H1 (cell line): Measurements from ENCODE around the gene INPP5F. TPM values are rescaled to one million over a fixed set of nuclear protein-coding genes. Genes with fewer than 3 reads are reported as not detected.

Source experiments
- CTCF ChIA-PET: fragments of 300-600 bp; sonication (Branson Sonifier 250); formaldehyde crosslinking; loops from one replicate; lab custom pipeline; 2021; ENCODE audit not compliant: partially characterized antibody; lab: Charles Lee
- POLR2A ChIA-PET: fragments of 300-600 bp; sonication (Branson Sonifier 250); formaldehyde crosslinking; loops from one replicate; lab custom pipeline; 2021; ENCODE audit warnings: inconsistent platforms; ENCODE audit not compliant: partially characterized antibody; lab: Charles Lee
- DNase-seq, 2 experiments: peaks; one replicate each; pipeline versions ENCODE4 v3.0.0 to v3.0.0-alpha.2; 2010 to 2022; ENCODE audit warnings: low spot score in 2 of 2, low read depth in 1 of 2, mixed read lengths in 1 of 2
- FAIRE-seq: peaks from 2 replicates; lab custom pipeline; 2011; peaks lifted over from hg19 to GRCh38; lab: Jason Lieb, UNC
- H2AFZ ChIP-seq: 2 replicates; pipeline ENCODE4 v1.8.1; 2012; ENCODE audit warnings: low read length, inconsistent platforms
- H2AK5ac ChIP-seq: 2 replicates; pipeline ENCODE4 v1.6.1; 2013; ENCODE audit warnings: low read depth, low read length
- H2BK120ac ChIP-seq: replicated peaks from 2 replicates; pipeline ENCODE3; 2013; ENCODE audit warnings: low read depth, low read length, inconsistent platforms
- H2BK12ac ChIP-seq: 2 replicates; pipeline ENCODE4 v1.6.1; 2013; ENCODE audit warnings: low read depth, low read length
- H2BK15ac ChIP-seq: 2 replicates; pipeline ENCODE4 v1.6.1; 2013; ENCODE audit warnings: low read length
- H2BK20ac ChIP-seq: 2 replicates; pipeline ENCODE4 v1.6.1; 2013; ENCODE audit warnings: low read length
- H2BK5ac ChIP-seq: 2 replicates; pipeline ENCODE4 v1.6.1; 2013; ENCODE audit warnings: low read depth, low read length
- H3K14ac ChIP-seq: 2 replicates; pipeline ENCODE4 v1.6.1; 2013; ENCODE audit warnings: inconsistent platforms; ENCODE audit not compliant: insufficient read length
- H3K18ac ChIP-seq: 2 replicates; pipeline ENCODE4 v1.6.1; 2013; ENCODE audit warnings: low read length; ENCODE audit errors: extremely low read depth
- H3K23ac ChIP-seq: 2 replicates; pipeline ENCODE4 v1.6.1; 2013; ENCODE audit warnings: inconsistent platforms; ENCODE audit not compliant: insufficient read length
- H3K23me2 ChIP-seq: 2 replicates; pipeline ENCODE4 v1.6.1; 2013; ENCODE audit warnings: low read depth, low read length
- H3K27ac ChIP-seq: 2 replicates; pipeline ENCODE4 v1.6.1; 2011; ENCODE audit warnings: low read depth, low read length, inconsistent platforms
- H3K27me3 ChIP-seq, 4 experiments: replicated peaks in 1 of 4; 1 replicate in 1 of 4; 2 replicates in 3 of 4; pipeline versions ENCODE4 v1.6.1 to v1.8.1; 2011 to 2013; ENCODE audit warnings: low read length in 3 of 4, mild to moderate bottlenecking in 3 of 4, inconsistent platforms in 2 of 4, mixed read lengths in 2 of 4, moderate library complexity in 1 of 4; ENCODE audit not compliant: control insufficient read depth in 3 of 4, insufficient read depth in 3 of 4; ENCODE audit errors: extremely low read depth in 1 of 4
- H3K36me3 ChIP-seq, 4 experiments: 2 replicates each; pipeline versions ENCODE4 v1.6.1 to v1.8.1; 2011 to 2013; ENCODE audit warnings: mild to moderate bottlenecking in 4 of 4, low read length in 3 of 4, moderate library complexity in 2 of 4, control low read depth in 1 of 4, inconsistent platforms in 1 of 4; ENCODE audit not compliant: insufficient read depth in 4 of 4, control insufficient read depth in 2 of 4
- H3K4ac ChIP-seq: replicated peaks from 2 replicates; pipeline ENCODE3; 2013; ENCODE audit warnings: low read length, low read depth, mixed read lengths, inconsistent platforms; ENCODE audit not compliant: insufficient read length
- H3K4me1 ChIP-seq, 4 experiments: replicated peaks in 1 of 4; 1 replicate in 1 of 4; 2 replicates in 3 of 4; pipeline versions ENCODE4 v1.6.1 to v1.8.1; 2011 to 2013; ENCODE audit warnings: low read length in 3 of 4, inconsistent platforms in 2 of 4, mixed read lengths in 1 of 4; ENCODE audit not compliant: insufficient read depth in 4 of 4, control insufficient read depth in 3 of 4
- H3K4me2 ChIP-seq, 2 experiments: 2 replicates each; pipeline versions ENCODE4 v1.6.1 to v1.8.1; 2011 to 2013; ENCODE audit warnings: low read depth in 2 of 2, low read length in 2 of 2, control low read depth in 1 of 2, inconsistent platforms in 1 of 2, mild to moderate bottlenecking in 1 of 2; ENCODE audit not compliant: insufficient read depth in 1 of 2
- H3K4me3 ChIP-seq, 4 experiments: fragments of 200-600, 300-600 bp in 1 of 4; sonication (generic), shearing (Covaris generic), sonication (Bioruptor Twin) in 1 of 4; 2 replicates each; pipeline versions ENCODE4 v1.5.1 to v1.8.1; 2011 to 2016; ENCODE audit warnings: low read length in 4 of 4, low read depth in 3 of 4, control low read depth in 2 of 4, inconsistent platforms in 2 of 4, mild to moderate bottlenecking in 2 of 4, mixed read lengths in 1 of 4, moderate library complexity in 1 of 4; ENCODE audit not compliant: insufficient read depth in 2 of 4; ENCODE audit errors: extremely low read depth in 1 of 4
- H3K56ac ChIP-seq: replicated peaks from 2 replicates; pipeline ENCODE3; 2013; ENCODE audit warnings: low read depth, mild to moderate bottlenecking, mixed read lengths, low read length, inconsistent platforms; ENCODE audit not compliant: insufficient read length
- H3K79me1 ChIP-seq: 2 replicates; pipeline ENCODE4 v1.6.1; 2013; ENCODE audit warnings: low read depth, low read length, control low read depth
- H3K79me2 ChIP-seq, 2 experiments: 2 replicates each; pipeline versions ENCODE4 v1.6.1 to v1.8.1; 2012 to 2013; ENCODE audit warnings: low read length in 2 of 2, mild to moderate bottlenecking in 2 of 2, inconsistent platforms in 1 of 2; ENCODE audit not compliant: insufficient read depth in 2 of 2, control insufficient read depth in 1 of 2
- H3K9ac ChIP-seq, 4 experiments: replicated peaks in 1 of 4; 1 replicate in 1 of 4; 2 replicates in 3 of 4; pipeline versions ENCODE4 v1.6.1 to v1.8.1; 2011 to 2013; ENCODE audit warnings: low read depth in 3 of 4, low read length in 3 of 4, control low read depth in 2 of 4, mild to moderate bottlenecking in 2 of 4, moderate library complexity in 2 of 4, inconsistent platforms in 1 of 4; ENCODE audit errors: extremely low read depth in 1 of 4
- H3K9me3 ChIP-seq, 2 experiments: 2 replicates each; pipeline versions ENCODE4 v1.6.1 to v1.8.1; 2012 to 2013; ENCODE audit warnings: mild to moderate bottlenecking in 2 of 2, moderate library complexity in 2 of 2, control low read depth in 1 of 2, inconsistent platforms in 1 of 2, low read depth in 1 of 2, low read length in 1 of 2, mixed read lengths in 1 of 2; ENCODE audit not compliant: insufficient read depth in 2 of 2
- H4K20me1 ChIP-seq, 2 experiments: replicated peaks in 1 of 2; 2 replicates each; pipeline versions ENCODE3 to v1.8.1; 2011 to 2013; ENCODE audit warnings: inconsistent platforms in 2 of 2, low read length in 2 of 2, mild to moderate bottlenecking in 1 of 2; ENCODE audit not compliant: insufficient read depth in 2 of 2, control insufficient read depth in 1 of 2
- H4K5ac ChIP-seq: 2 replicates; pipeline ENCODE4 v1.6.1; 2013; ENCODE audit warnings: low read length, low read depth, mixed read lengths, inconsistent platforms; ENCODE audit not compliant: insufficient read length
- H4K8ac ChIP-seq: 2 replicates; pipeline ENCODE4 v1.8.0; 2013; ENCODE audit warnings: mild to moderate bottlenecking, moderate library complexity, low read length, inconsistent platforms; ENCODE audit not compliant: insufficient read depth; ENCODE audit errors: extremely low read depth
- H4K91ac ChIP-seq: replicated peaks from 2 replicates; pipeline ENCODE3; 2013; ENCODE audit warnings: low read length, mixed read lengths, inconsistent platforms; ENCODE audit not compliant: insufficient read length
- ASH2L ChIP-seq: fragments of 200-600, 300-600 bp; sonication (generic); IDR thresholded peaks from one replicate; pipeline ENCODE4 v1.7.1; 2017; ENCODE audit warnings: low read length
- POU5F1 ChIP-seq: IDR thresholded peaks from 2 replicates; pipeline ENCODE4 v1.6.1; 2011; ENCODE audit warnings: low read depth, mild to moderate bottlenecking, low read length, moderate library complexity
- SIN3A ChIP-seq, 2 experiments: IDR thresholded peaks in 1 of 2; conservative IDR thresholded peaks in 1 of 2; 2 replicates each; pipeline ENCODE4 v1.6.1; 2011 to 2012; ENCODE audit warnings: low read length in 2 of 2, improper control_type of control experiment in 1 of 2, low read depth in 1 of 2, mild to moderate bottlenecking in 1 of 2
- WGBS, 2 experiments: shearing (Covaris generic) in 1 of 2; methylation state at CpG; one replicate each; pipeline versions ENCODE4 v1.1.6 to v1.1.7; 2013 to 2015; ENCODE audit warnings: low lambda C conversion rate in 2 of 2, mixed read lengths in 2 of 2, inconsistent platforms in 1 of 2, low coverage in 1 of 2, missing lambda C conversion rate in 1 of 2; ENCODE audit not compliant: insufficient replicate concordance in 2 of 2, insufficient coverage in 1 of 2, insufficient read length in 1 of 2; ENCODE audit errors: extremely low coverage in 1 of 2, missing lambda C conversion rate in 1 of 2; 5-methylcytosine and 5-hydroxymethylcytosine counted together
- polyA plus RNA-seq, 7 experiments: library from polyadenylated mRNA; depleted of rRNA in 3 of 7; stranded (reverse) in 5 of 7; unstranded in 2 of 7; fragments of >200 nt in 5 of 7; fragments of 200-250 nt in 2 of 7; gene quantifications; 1 replicate in 5 of 7; 2 replicates in 1 of 7; 4 replicates in 1 of 7; pipeline versions ENCODE4 v1.2.1 to v1.2.3, GENCODE V29; 2011 to 2013; ENCODE audit warnings: missing spikeins in 2 of 7, mixed read lengths in 2 of 7
- total RNA-seq: library from RNA; stranded (reverse); fragmentation: NEBNext Ultra II Directional; extraction: Animal tissue kit (Norgen Biotek cat#: 25700); gene quantifications from 2 replicates; pipeline ENCODE4 v1.2.1, GENCODE V29; 2021

The INPP5F gene
- total and polyA plus RNA-seq, 2 of the 8 experiments (the other 6 are each of a cell fraction or from before 2014, with no cell fraction given): 50.1 to 101 TPM

DNA sequence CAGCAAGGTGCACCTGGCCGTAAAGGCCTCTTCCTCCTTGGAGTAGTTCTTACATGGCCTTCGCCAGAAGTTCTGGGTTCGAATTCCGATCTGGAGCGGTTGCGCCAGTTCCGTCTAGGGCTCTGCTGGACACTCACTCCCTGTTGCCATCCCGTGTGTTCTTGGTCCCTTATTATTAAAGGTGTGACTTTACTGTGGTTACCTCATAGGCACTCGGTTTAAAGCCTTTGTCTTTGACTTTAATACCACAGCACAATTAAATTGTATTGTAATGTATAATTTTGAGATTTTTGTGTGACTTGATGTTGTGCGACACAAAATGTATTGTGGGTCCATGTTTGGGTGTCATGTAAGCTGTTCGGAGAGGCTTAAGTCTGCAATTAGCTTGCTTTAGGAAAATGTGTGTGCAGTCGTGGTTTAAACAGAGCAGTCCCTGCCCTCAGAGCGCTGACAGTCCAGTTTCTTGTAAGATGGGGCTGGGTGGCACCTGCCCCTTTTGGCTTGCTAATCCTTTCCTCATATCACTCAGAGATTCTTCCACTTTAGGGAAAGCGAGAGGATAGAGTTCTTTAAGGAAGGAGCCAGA is 919 bp downstream of the INPP5F start:
- Histone ChIP-seq H3K18ac (no peak overlapping the region), H3K23me2 (peaks cover 15% of the 10 kb centered on the region), H3K23ac (no peak overlapping the region), H2BK15ac (no peak overlapping the region), H3K4me1 (peaks cover 4 to 13% (median 8%) of the 10 kb centered on the region in 4 experiments; a peak in 5 of 7 replicates), H3K14ac (no peak overlapping the region), H4K91ac (no peak overlapping the region), H4K5ac (no peak overlapping the region), H3K79me1 (peaks cover 3% of the 10 kb centered on the region; the same call in 1 of the 2 replicates), H3K4me3 (peak overlapping the region; percentile 67 to 99 (median 82)), H4K20me1 (peaks cover 2 to 6% of the 10 kb centered on the region in 2 experiments), H3K4ac (no peak overlapping the region), H3K4me2 (peak overlapping the region; percentile 77 to 86), H2AK5ac (no peak overlapping the region), H3K36me3 (no peaks in the 10 kb centered on the region), H3K9ac (peak overlapping the region in 2 of 4 experiments; percentile 37 to 54; a peak in 3 of 7 replicates), H2BK120ac (no peak overlapping the region), H2BK5ac (no peak overlapping the region), H3K27me3 (no peaks in the 10 kb centered on the region), H2AFZ (no peak overlapping the region), H3K79me2 (peaks cover 0 to 37% of the 10 kb centered on the region in 2 experiments; a peak in 3 of 4 replicates), H3K9me3 (peaks cover 0 to 2% of the 10 kb centered on the region in 2 experiments; a peak in 1 of 4 replicates), H3K56ac (no peak overlapping the region), H4K8ac (peak overlapping the region; percentile 72; the same call in 1 of the 2 replicates), H2BK12ac (no peak overlapping the region), H2BK20ac (no peak overlapping the region), H3K27ac (no peak overlapping the region)
- ChIA-PET CTCF (interaction anchor here (0.7 to 1.8 kb wide), 5 partner anchors 16 to 83 kb away, joined by 3 to 5 read pairs (median 4); no protein-coding TSS in a partner anchor), POLR2A (interaction anchor here (0.7 to 2.9 kb wide), 13 partner anchors 9 to 166 kb away, joined by 3 to 17 read pairs (median 5); partner anchors contain the start of gene SEC23IP)
- FAIRE-seq (no peak), DNase-seq (no peak)
- WGBS, 2 experiments: 52% methylated on average over 14 of the region's 14 CpGs; no CpG with 5 or more reads in 1 of the 2 experiments
- TF ChIP-seq SIN3A (conservative IDR thresholded peaks at IDR 0.05 in 1 of 2, IDR thresholded peaks at IDR 0.05 in 1 of 2; ENCODE audit: low read depth in 1 of 2, low read length in 2 of 2) (0 out of 4 replicates have a peak, but pooled peaks of 1 of the 2 experiments have one; percentile 9), ASH2L (peak; percentile 21), POU5F1 (no peak)
